Ascending aorta (tissue), 2 donors: ENCODE results near the gene FIGLA. TPM values are rescaled to one million over a fixed set of nuclear protein-coding genes. Genes with fewer than 3 reads are reported as not detected.

ENCODE experiments used
- DNase-seq, 2 donors: peaks; one replicate each; pipeline ENCODE4 v3.0.0-alpha.2; 2019; ENCODE audit warnings: low spot score in 2 of 2
- H3K27ac ChIP-seq, 2 donors: fragments of 200-600 bp; sonication (generic); one replicate each; pipeline ENCODE4 v1.5.1; 2016 to 2017; ENCODE audit warnings: mild to moderate bottlenecking in 1 of 2
- H3K27me3 ChIP-seq: fragments of 200-600 bp; sonication (generic); one replicate; pipeline ENCODE4 v1.5.1; 2017
- H3K36me3 ChIP-seq, 2 donors: fragments of 200-600 bp; sonication (generic); one replicate each; pipeline ENCODE4 v1.5.1; 2016
- H3K4me1 ChIP-seq, 2 donors: fragments of 200-600 bp; sonication (generic); one replicate each; pipeline ENCODE4 v1.5.1; 2016 to 2017; ENCODE audit warnings: mild to moderate bottlenecking in 1 of 2
- H3K4me3 ChIP-seq, 2 donors: fragments of 200-600 bp; sonication (generic); one replicate each; pipeline ENCODE4 v1.5.1; 2016 to 2017; ENCODE audit warnings: mild to moderate bottlenecking in 1 of 2
- H3K9me3 ChIP-seq, 2 donors: fragments of 200-600 bp; sonication (generic); one replicate each; pipeline ENCODE4 v1.5.1; 2016
- intact Hi-C: fragments of 100-400 bp; cut with DNase I; formaldehyde crosslinking; loops from one replicate; pipeline ENCODE4 v1.15.1; 2023
- total RNA-seq: library from RNA; depleted of rRNA; stranded (reverse); fragments of >200 nt; gene quantifications from one replicate; pipeline ENCODE4 v1.1.0, GENCODE V29; 2016
- TF ChIP-seq, protein P1 (sequence below), 3 experiments: fragments of 200-600 bp in 2 of 3; fragments of 450-650 bp in 1 of 3; sonication (generic) in 2 of 3; IDR thresholded peaks; one replicate each; pipeline ENCODE4 v1.5.1; 2016 to 2019; ENCODE audit warnings: antibody characterized with exemption in 3 of 3, mild to moderate bottlenecking in 1 of 3, moderate library complexity in 1 of 3

Gene FIGLA
- total RNA-seq, 1 donor from 2014 or later, result not detected

DNA sequence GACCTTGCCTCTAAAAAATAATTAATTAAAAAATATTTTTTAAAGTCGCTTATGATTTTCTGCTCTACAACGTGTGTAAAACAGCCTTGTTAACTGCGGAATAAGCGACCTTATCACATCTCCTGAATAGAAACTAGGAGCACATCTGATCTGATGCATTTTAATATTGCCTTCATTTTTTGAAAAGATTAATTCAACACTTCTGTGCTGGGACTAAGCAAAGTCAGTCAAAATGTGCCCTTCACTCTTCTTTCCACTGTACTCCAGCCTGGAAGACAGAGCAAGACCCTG is 17.3 kb upstream of the FIGLA start:
- DNase-seq, result no peak
- H3K4me3 ChIP-seq, result no peak overlapping the region
- no peaks in the 10 kb centered on the region for H3K27me3 ChIP-seq
- H3K27ac ChIP-seq, result no peak overlapping the region
- intact Hi-C loops, result no loop called here
- no peaks in the 10 kb centered on the region for H3K4me1 ChIP-seq
- H3K36me3 ChIP-seq, result no peaks in the 10 kb centered on the region
- TF ChIP-seq, protein P1, sequence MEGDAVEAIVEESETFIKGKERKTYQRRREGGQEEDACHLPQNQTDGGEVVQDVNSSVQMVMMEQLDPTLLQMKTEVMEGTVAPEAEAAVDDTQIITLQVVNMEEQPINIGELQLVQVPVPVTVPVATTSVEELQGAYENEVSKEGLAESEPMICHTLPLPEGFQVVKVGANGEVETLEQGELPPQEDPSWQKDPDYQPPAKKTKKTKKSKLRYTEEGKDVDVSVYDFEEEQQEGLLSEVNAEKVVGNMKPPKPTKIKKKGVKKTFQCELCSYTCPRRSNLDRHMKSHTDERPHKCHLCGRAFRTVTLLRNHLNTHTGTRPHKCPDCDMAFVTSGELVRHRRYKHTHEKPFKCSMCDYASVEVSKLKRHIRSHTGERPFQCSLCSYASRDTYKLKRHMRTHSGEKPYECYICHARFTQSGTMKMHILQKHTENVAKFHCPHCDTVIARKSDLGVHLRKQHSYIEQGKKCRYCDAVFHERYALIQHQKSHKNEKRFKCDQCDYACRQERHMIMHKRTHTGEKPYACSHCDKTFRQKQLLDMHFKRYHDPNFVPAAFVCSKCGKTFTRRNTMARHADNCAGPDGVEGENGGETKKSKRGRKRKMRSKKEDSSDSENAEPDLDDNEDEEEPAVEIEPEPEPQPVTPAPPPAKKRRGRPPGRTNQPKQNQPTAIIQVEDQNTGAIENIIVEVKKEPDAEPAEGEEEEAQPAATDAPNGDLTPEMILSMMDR (IDR thresholded peaks at IDR 0.05), result no peak
- H3K9me3 ChIP-seq, result no peaks in the 10 kb centered on the region

DNA sequence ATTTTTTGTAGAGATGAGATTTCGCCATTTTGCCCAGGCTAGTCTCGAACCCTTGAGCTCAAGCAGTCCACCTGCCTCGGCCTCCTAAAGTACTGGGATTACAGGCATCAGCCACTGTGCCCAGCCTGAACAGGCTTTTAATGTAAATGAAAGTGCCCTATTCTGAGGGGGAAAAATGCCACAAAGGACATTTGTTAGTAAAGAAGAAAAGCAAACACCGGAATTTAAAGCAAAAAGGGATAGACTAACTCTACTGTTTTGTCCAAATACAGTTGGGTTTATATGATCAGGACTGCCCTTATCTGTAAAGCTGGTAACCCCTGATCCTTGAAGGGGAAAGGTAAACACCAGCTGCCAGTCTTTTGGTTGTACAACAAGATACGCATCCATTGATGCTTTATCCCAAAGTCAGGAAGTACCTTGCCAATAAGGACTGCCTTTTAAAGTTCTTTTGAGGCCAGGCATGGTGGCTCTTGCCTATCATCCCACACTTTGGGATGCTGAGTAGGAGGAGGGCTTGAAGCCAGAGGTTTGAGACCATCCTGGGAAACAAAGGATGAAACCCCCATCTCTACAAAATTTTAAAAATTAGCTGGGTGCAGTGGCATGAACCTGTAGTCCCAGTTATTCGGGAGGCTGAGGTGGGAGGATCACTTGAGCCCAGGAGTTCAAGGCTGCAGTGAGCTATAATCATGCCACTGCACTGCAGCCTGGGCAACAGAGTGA is 16.8 kb upstream of the FIGLA start:
- no peaks in the 10 kb centered on the region for H3K27me3 ChIP-seq
- TF ChIP-seq, protein P1 (IDR thresholded peaks at IDR 0.05), result no peak
- intact Hi-C loops, result no loop called here
- H3K27ac ChIP-seq, result no peak overlapping the region
- no peaks in the 10 kb centered on the region for H3K4me1 ChIP-seq
- no peaks in the 10 kb centered on the region for H3K9me3 ChIP-seq
- DNase-seq, result no peak
- no peaks in the 10 kb centered on the region for H3K36me3 ChIP-seq
- H3K4me3 ChIP-seq, result no peak overlapping the region

DNA sequence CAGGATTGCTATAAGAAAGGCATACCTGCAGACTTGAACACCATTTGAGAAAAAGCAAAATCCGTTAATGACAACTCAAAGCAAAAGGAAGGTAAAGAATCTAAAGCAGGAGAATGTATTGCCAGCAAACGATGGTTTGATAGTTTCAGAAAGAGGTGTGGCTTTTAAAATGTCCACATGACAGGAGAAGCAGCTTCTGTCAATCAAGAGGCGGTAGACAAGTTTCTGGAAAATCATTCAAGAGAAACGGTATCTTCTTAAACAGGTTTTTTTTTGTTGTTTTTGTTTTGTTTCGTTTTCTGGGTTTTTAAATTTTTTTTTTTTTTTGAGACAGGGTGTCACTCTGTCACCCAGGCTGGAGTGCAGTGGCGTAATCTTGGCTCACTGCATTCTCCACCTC is 16.2 kb upstream of the FIGLA start:
- Histone ChIP-seq H3K9me3 (no peaks in the 10 kb centered on the region), H3K27me3 (no peaks in the 10 kb centered on the region), H3K4me3 (no peak overlapping the region), H3K36me3 (no peaks in the 10 kb centered on the region), H3K27ac (no peak overlapping the region), H3K4me1 (no peaks in the 10 kb centered on the region)
- intact Hi-C loops, result no loop called here
- TF ChIP-seq, protein P1 (IDR thresholded peaks at IDR 0.05), result no peak
- DNase-seq, result no peak

DNA sequence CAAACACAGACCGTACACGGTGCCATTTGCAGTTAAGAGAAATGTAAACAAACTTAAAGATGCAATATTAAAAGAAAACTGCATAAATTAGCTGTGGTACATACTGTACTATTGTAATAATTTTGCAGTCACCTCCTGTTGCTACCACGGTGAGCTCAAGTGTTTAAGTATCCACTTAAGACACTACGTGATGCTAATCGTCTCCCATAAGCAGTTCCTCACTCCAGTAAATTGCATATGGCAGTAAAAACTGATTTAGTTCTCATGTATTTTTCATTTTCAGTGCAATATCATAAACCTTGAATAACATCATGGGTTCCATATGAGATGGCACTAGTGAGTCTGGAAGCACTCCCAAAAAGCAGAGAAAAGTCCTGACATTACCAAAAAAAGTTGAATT is 15.6 kb upstream of the FIGLA start:
- TF ChIP-seq, protein P1 (IDR thresholded peaks at IDR 0.05), result no peak
- Histone ChIP-seq H3K4me1 (no peaks in the 10 kb centered on the region), H3K4me3 (no peak overlapping the region), H3K36me3 (no peaks in the 10 kb centered on the region), H3K27me3 (no peaks in the 10 kb centered on the region), H3K27ac (no peak overlapping the region), H3K9me3 (no peaks in the 10 kb centered on the region)
- intact Hi-C loops, result no loop called here
- no peak for DNase-seq

- TF ChIP-seq, protein P1 (IDR thresholded peaks at IDR 0.05), result no peak
- no peak for DNase-seq
- H3K9me3 ChIP-seq, result no peaks in the 10 kb centered on the region
- H3K27ac ChIP-seq, result no peak overlapping the region
- intact Hi-C loops, result no loop called here
- H3K4me3 ChIP-seq, result no peak overlapping the region
- no peaks in the 10 kb centered on the region for H3K36me3 ChIP-seq
- H3K4me1 ChIP-seq, result no peaks in the 10 kb centered on the region
- no peaks in the 10 kb centered on the region for H3K27me3 ChIP-seq
Measured at GRCh38 chr2:70801607-70802263, 11.3 kb upstream of the FIGLA start.
